ENCODE data around the gene RNPC3. TPM values are rescaled to one million over a fixed set of nuclear protein-coding genes. Genes with fewer than 3 reads are reported as not detected.

RNPC3 gene
- total and polyA plus RNA-seq, 2 of the 8 experiments (the other 6 are each of a cell fraction or from before 2014, with no cell fraction given), result 10.9 to 12.8 TPM

GRCh38 chr1:103516283-103516682 is 9.2 kb upstream of the RNPC3 start:
- H3K79me2 ChIP-seq (ENCODE audit: control insufficient read depth in 1 of 2, insufficient read depth in 2 of 2, low read length in 2 of 2), result no peaks in the 10 kb centered on the region
- TF ChIP-seq BRCA1 (IDR thresholded peaks at IDR 0.05; ENCODE audit: low read depth, low read length), result no peak
- TF ChIP-seq CTCF (IDR thresholded peaks at IDR 0.05; ENCODE audit: control extremely low read depth in 1 of 3, insufficient read depth in 1 of 3, low read depth in 1 of 3, low read length in 3 of 3), result no peak
- no peak for TF ChIP-seq SIX5 (IDR thresholded peaks at IDR 0.05; ENCODE audit: low read depth, low read length)
- TF ChIP-seq CBX5 (IDR thresholded peaks at IDR 0.05; ENCODE audit: low read depth, low read length), result no peak
- no peak overlapping the region for H2AK5ac ChIP-seq (ENCODE audit: low read depth, low read length)
- no peaks in the 10 kb centered on the region for H3K23me2 ChIP-seq (ENCODE audit: low read depth, low read length)
- ChIA-PET CTCF (ENCODE audit: partially characterized antibody) (interaction anchor here (4.0 kb wide), 1 partner anchor 9 kb away, joined by 26 read pairs; the partner anchor contains the start of gene RNPC3), POLR2A (ENCODE audit: partially characterized antibody) (no interaction called here)
- no peak overlapping the region for H4K5ac ChIP-seq (ENCODE audit: insufficient read length, low read depth, low read length)
- FAIRE-seq (no peak), DNase-seq (ENCODE audit: low read depth in 1 of 2, low spot score in 2 of 2) (no peak)
- H3K14ac ChIP-seq (ENCODE audit: insufficient read length), result no peak overlapping the region
- H3K4me3 ChIP-seq (ENCODE audit: extremely low read depth in 1 of 4, insufficient read depth in 2 of 4, low read depth in 3 of 4, low read length in 4 of 4), result no peak overlapping the region
- H3K79me1 ChIP-seq (ENCODE audit: low read depth, low read length), result no peaks in the 10 kb centered on the region
- no peak overlapping the region for H3K4me2 ChIP-seq (ENCODE audit: insufficient read depth in 1 of 2, low read depth in 2 of 2, low read length in 2 of 2)
- H2BK12ac ChIP-seq (ENCODE audit: low read depth, low read length), result no peak overlapping the region
- H2BK5ac ChIP-seq (ENCODE audit: low read depth, low read length), result no peak overlapping the region
- no peak overlapping the region for H4K8ac ChIP-seq (ENCODE audit: extremely low read depth, insufficient read depth, low read length)
- H3K27ac ChIP-seq (ENCODE audit: low read depth, low read length), result no peak overlapping the region
- no peak overlapping the region for H2AFZ ChIP-seq (ENCODE audit: low read length)
- H4K91ac ChIP-seq (replicated peaks; ENCODE audit: insufficient read length, low read length), result no peak overlapping the region
- H3K18ac ChIP-seq (ENCODE audit: extremely low read depth, low read length), result no peak overlapping the region
- H3K9ac ChIP-seq (replicated peaks in 1 of 4; ENCODE audit: extremely low read depth in 1 of 4, low read depth in 3 of 4, low read length in 3 of 4), result no peak overlapping the region
- H3K4me1 ChIP-seq (replicated peaks in 1 of 4; ENCODE audit: control insufficient read depth in 3 of 4, insufficient read depth in 4 of 4, low read length in 3 of 4), result no peaks in the 10 kb centered on the region
- no peaks in the 10 kb centered on the region for H3K36me3 ChIP-seq (ENCODE audit: control insufficient read depth in 2 of 4, insufficient read depth in 4 of 4, low read length in 3 of 4)
- 90% methylated on average over 2 of the region's 2 CpGs; no CpG with 5 or more reads in 1 of the 2 experiments for WGBS, 2 experiments (ENCODE audit: extremely low coverage in 1 of 2, insufficient coverage in 1 of 2, insufficient read length in 1 of 2, insufficient replicate concordance in 2 of 2, low coverage in 1 of 2, low lambda C conversion rate in 2 of 2, missing lambda C conversion rate in 1 of 2)
- H3K4ac ChIP-seq (replicated peaks; ENCODE audit: insufficient read length, low read depth, low read length), result no peak overlapping the region
- no peak overlapping the region for H2BK15ac ChIP-seq (ENCODE audit: low read length)
- H3K27me3 ChIP-seq (replicated peaks in 1 of 4; ENCODE audit: control insufficient read depth in 3 of 4, extremely low read depth in 1 of 4, insufficient read depth in 3 of 4, low read length in 3 of 4), result no peaks in the 10 kb centered on the region
- H3K9me3 ChIP-seq (ENCODE audit: insufficient read depth in 2 of 2, low read depth in 1 of 2, low read length in 1 of 2), result no peaks in the 10 kb centered on the region
- H3K56ac ChIP-seq (replicated peaks; ENCODE audit: insufficient read length, low read depth, low read length), result no peak overlapping the region
- peaks cover 0 to 2% of the 10 kb centered on the region in 2 experiments for H4K20me1 ChIP-seq (replicated peaks in 1 of 2; ENCODE audit: control insufficient read depth in 1 of 2, insufficient read depth in 2 of 2, low read length in 2 of 2)
- no peak overlapping the region for H2BK20ac ChIP-seq (ENCODE audit: low read length)
- no peak overlapping the region for H2BK120ac ChIP-seq (replicated peaks; ENCODE audit: low read depth, low read length)
- no peak overlapping the region for H3K23ac ChIP-seq (ENCODE audit: insufficient read length)

Measured in H1 (cell line).